GM12878 (cell line): ENCODE data around the gene MAGI1. TPM values are rescaled to one million over a fixed set of nuclear protein-coding genes. Genes with fewer than 3 reads are reported as not detected.

Source experiments
- ATAC-seq: fragments of 200-7000 bp; cut with Tn5 transposase; 3 replicates; pipeline ENCODE4 v1.9.1; 2020; ENCODE audit warnings: mild to moderate bottlenecking, moderate library complexity
- BruUV-seq: library from RNA; stranded (reverse); fragments of 400-500 nt; replicated peaks from 2 replicates; lab custom pipeline; 2021; lab: Mats Ljungman, UMichigan
- CTCF ChIA-PET: fragments of 300-600 bp; sonication (Branson Sonifier 250); formaldehyde crosslinking; extraction: SDS; loops from one replicate; lab custom pipeline; 2021; ENCODE audit warnings: inconsistent platforms; lab: Yijun Ruan, JAX
- POLR2A ChIA-PET: fragments of 350-600 bp; formaldehyde crosslinking; extraction: SDS; loops from one replicate; lab custom pipeline; 2021; ENCODE audit warnings: inconsistent platforms; lab: Charles Lee
- RAD21 ChIA-PET: fragments of 300-600 bp; sonication (Branson Sonifier 250); formaldehyde crosslinking; loops from one replicate; lab custom pipeline; 2023; ENCODE audit warnings: antibody characterized with exemption; ENCODE audit not compliant: unreplicated experiment; lab: Charles Lee
- SMC1A ChIA-PET: fragments of 300-600 bp; sonication (Branson Sonifier 250); formaldehyde crosslinking; loops from one replicate; lab custom pipeline; 2023; ENCODE audit not compliant: unreplicated experiment, uncharacterized antibody; lab: Charles Lee
- DNase-seq: peaks from one replicate; pipeline ENCODE4 v3.0.0-alpha.2; 2011; ENCODE audit warnings: low read depth, low spot score
- FAIRE-seq: peaks from 3 replicates; lab custom pipeline; 2011; peaks lifted over from hg19 to GRCh38; lab: Jason Lieb, UNC
- H2AFZ ChIP-seq: 2 replicates; pipeline ENCODE4 v1.6.0; 2011; ENCODE audit warnings: low read depth, low read length, control low read depth; ENCODE audit not compliant: control insufficient read depth
- H3K27ac ChIP-seq: 2 replicates; pipeline ENCODE4 v1.5.1; 2011; ENCODE audit warnings: control low read depth; ENCODE audit not compliant: control insufficient read depth, insufficient read depth
- H3K27me3 ChIP-seq, 2 experiments: replicated peaks in 1 of 2; 2 replicates each; pipeline versions ENCODE4 v1.6.0 to v1.6.1; 2011; ENCODE audit warnings: low read length in 1 of 2; ENCODE audit not compliant: control insufficient read depth in 2 of 2, insufficient read depth in 2 of 2
- H3K36me3 ChIP-seq, 2 experiments: 2 replicates each; pipeline ENCODE4 v1.5.1; 2011; ENCODE audit warnings: low read length in 1 of 2; ENCODE audit not compliant: control insufficient read depth in 2 of 2, insufficient read depth in 2 of 2
- H3K4me1 ChIP-seq: 2 replicates; pipeline ENCODE4 v1.6.1; 2011; ENCODE audit warnings: mild to moderate bottlenecking, low read length, moderate library complexity, mixed read lengths; ENCODE audit not compliant: control insufficient read depth, insufficient read depth
- H3K4me2 ChIP-seq: 2 replicates; pipeline ENCODE4 v1.6.0; 2011; ENCODE audit warnings: control low read depth; ENCODE audit not compliant: control insufficient read depth, insufficient read depth
- H3K4me3 ChIP-seq: fragments of 200-600 bp; sonication (generic); 2 replicates; pipeline ENCODE4 v1.5.1; 2016
- H3K79me2 ChIP-seq: 2 replicates; pipeline ENCODE4 v1.6.0; 2011; ENCODE audit warnings: low read length; ENCODE audit not compliant: control insufficient read depth, insufficient read depth
- H3K9ac ChIP-seq: 2 replicates; pipeline ENCODE4 v1.8.0; 2011; ENCODE audit warnings: low read length, control low read depth, mixed read lengths; ENCODE audit not compliant: control insufficient read depth, insufficient read depth
- H3K9me3 ChIP-seq: replicated peaks from 3 replicates; pipeline ENCODE4 v1.5.1; 2011; ENCODE audit warnings: mild to moderate bottlenecking, low read length; ENCODE audit not compliant: control insufficient read depth, insufficient read depth
- H4K20me1 ChIP-seq: 2 replicates; pipeline ENCODE4 v1.6.0; 2011; ENCODE audit not compliant: control insufficient read depth, insufficient read depth
- PAX8 ChIP-seq: fragments of 450-650 bp; IDR thresholded peaks from 2 replicates; pipeline ENCODE4 v1.6.1; 2017; ENCODE audit warnings: mild to moderate bottlenecking, moderate library complexity
- SMARCA5 ChIP-seq: fragments of 450-650 bp; IDR thresholded peaks from 2 replicates; pipeline ENCODE4 v1.6.1; 2017; ENCODE audit warnings: mild to moderate bottlenecking
- SREBF1 ChIP-seq: IDR thresholded peaks from 2 replicates; pipeline ENCODE4 v1.6.1; 2012; ENCODE audit warnings: mild to moderate bottlenecking, low read length
- USF1 ChIP-seq: IDR thresholded peaks from 2 replicates; pipeline ENCODE4 v1.6.1; 2011; ENCODE audit warnings: borderline replicate concordance, low read depth, mild to moderate bottlenecking, moderate library complexity, mixed read lengths, low read length; ENCODE audit not compliant: insufficient read depth; ENCODE audit errors: extremely low read length
- WGBS: methylation state at CpG from one replicate; pipeline ENCODE4 v1.1.6; 2016; ENCODE audit warnings: low lambda C conversion rate; ENCODE audit not compliant: insufficient replicate concordance, insufficient coverage; ENCODE audit errors: missing lambda C conversion rate; 5-methylcytosine and 5-hydroxymethylcytosine counted together
- in situ Hi-C: fragments of 300-500 bp; cut with MboI; formaldehyde crosslinking; loops from 9 replicates; pipeline ENCODE4 v1.14.3; 2018; ENCODE audit warnings: mixed read lengths
- intact Hi-C: fragments of 100-400 bp; cut with micrococcal nuclease; formaldehyde crosslinking; loops from one replicate; pipeline ENCODE4 v1.14.2; 2022; ENCODE audit not compliant: unreplicated experiment
- polyA plus RNA-seq, 11 experiments: library from polyadenylated mRNA; depleted of rRNA in 4 of 11; unstranded in 6 of 11; stranded (reverse) in 5 of 11; fragments of >200 nt; fragmentation: Nextera tagmentation in 4 of 11; fragmentation: Illumina TruSeq in 1 of 11; extraction: Ambion mirVana in 4 of 11; extraction: Trizol in 1 of 11; gene quantifications; 1 replicate in 1 of 11; 2 replicates in 10 of 11; pipeline versions ENCODE4 v1.2.1 to v1.2.3, GENCODE V29; 2011 to 2016; ENCODE audit warnings: inconsistent platforms in 2 of 11, missing spikeins in 2 of 11, low read depth in 1 of 11
- total RNA-seq, 4 experiments: library from RNA; depleted of rRNA in 3 of 4; stranded (reverse); fragments of >200 nt in 3 of 4; fragmentation: Illumina TruSeq in 1 of 4; extraction: Trizol in 1 of 4; gene quantifications; 2 replicates each; pipeline versions ENCODE4 v1.2.1 to v1.2.3, GENCODE V29; 2013 to 2021
- TF ChIP-seq, protein P1 (sequence below): IDR thresholded peaks from 2 replicates; pipeline ENCODE4 v1.6.1; 2012; ENCODE audit warnings: improper control_type of control experiment, low read depth, low read length; ENCODE audit not compliant: insufficient replicate concordance

MAGI1 gene
- total and polyA plus RNA-seq, 10 of the 15 experiments (the other 5 are each of a cell fraction or from before 2014, with no cell fraction given) = 0.02 to 3.3 (median 0.29) TPM; not detected in 1

DNA sequence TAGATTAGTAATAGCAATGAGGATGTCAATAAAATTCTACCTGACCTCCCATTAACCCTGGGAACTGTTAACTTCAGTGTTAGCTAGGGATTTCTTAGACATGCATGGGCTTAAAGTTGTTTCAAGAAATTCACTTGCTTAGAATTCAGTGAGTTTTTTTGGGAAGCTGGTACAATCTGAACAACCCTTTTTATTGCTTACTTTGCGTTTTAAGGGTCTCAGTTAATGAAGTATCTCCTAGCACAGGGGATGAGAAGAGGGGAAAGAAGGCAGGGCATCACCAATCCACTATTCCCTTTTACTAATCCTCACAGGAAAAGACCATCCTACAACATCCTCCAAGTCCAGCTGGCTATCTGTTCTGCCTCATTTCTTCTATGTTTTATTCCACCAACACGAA, 334.9 kb downstream of the MAGI1 start:
- H4K20me1 ChIP-seq = no peaks in the 10 kb centered on the region
- intact Hi-C loops = no loop called here
- H3K27me3 ChIP-seq = no peaks in the 10 kb centered on the region
- no peaks in the 10 kb centered on the region for H3K79me2 ChIP-seq
- no peaks in the 10 kb centered on the region for H3K4me1 ChIP-seq
- ChIA-PET CTCF (interaction anchor here (0.7 kb wide), 1 partner anchor 43 kb away, joined by 3 read pairs; no protein-coding TSS in a partner anchor), POLR2A (interaction anchor here (0.5 kb wide), 1 partner anchor 28 kb away, joined by 5 read pairs; no protein-coding TSS in a partner anchor), RAD21 (no interaction called here), SMC1A (no interaction called here)
- ATAC-seq (no peak), FAIRE-seq (no peak), DNase-seq (no peak)
- in situ Hi-C loops = no loop called here
- no peak overlapping the region for H2AFZ ChIP-seq
- 0% methylated on average over 2 of the region's 2 CpGs for WGBS
- no peak overlapping the region for H3K9ac ChIP-seq
- TF ChIP-seq, protein P1, sequence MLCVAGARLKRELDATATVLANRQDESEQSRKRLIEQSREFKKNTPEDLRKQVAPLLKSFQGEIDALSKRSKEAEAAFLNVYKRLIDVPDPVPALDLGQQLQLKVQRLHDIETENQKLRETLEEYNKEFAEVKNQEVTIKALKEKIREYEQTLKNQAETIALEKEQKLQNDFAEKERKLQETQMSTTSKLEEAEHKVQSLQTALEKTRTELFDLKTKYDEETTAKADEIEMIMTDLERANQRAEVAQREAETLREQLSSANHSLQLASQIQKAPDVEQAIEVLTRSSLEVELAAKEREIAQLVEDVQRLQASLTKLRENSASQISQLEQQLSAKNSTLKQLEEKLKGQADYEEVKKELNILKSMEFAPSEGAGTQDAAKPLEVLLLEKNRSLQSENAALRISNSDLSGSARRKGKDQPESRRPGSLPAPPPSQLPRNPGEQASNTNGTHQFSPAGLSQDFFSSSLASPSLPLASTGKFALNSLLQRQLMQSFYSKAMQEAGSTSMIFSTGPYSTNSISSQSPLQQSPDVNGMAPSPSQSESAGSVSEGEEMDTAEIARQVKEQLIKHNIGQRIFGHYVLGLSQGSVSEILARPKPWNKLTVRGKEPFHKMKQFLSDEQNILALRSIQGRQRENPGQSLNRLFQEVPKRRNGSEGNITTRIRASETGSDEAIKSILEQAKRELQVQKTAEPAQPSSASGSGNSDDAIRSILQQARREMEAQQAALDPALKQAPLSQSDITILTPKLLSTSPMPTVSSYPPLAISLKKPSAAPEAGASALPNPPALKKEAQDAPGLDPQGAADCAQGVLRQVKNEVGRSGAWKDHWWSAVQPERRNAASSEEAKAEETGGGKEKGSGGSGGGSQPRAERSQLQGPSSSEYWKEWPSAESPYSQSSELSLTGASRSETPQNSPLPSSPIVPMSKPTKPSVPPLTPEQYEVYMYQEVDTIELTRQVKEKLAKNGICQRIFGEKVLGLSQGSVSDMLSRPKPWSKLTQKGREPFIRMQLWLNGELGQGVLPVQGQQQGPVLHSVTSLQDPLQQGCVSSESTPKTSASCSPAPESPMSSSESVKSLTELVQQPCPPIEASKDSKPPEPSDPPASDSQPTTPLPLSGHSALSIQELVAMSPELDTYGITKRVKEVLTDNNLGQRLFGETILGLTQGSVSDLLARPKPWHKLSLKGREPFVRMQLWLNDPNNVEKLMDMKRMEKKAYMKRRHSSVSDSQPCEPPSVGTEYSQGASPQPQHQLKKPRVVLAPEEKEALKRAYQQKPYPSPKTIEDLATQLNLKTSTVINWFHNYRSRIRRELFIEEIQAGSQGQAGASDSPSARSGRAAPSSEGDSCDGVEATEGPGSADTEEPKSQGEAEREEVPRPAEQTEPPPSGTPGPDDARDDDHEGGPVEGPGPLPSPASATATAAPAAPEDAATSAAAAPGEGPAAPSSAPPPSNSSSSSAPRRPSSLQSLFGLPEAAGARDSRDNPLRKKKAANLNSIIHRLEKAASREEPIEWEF = no peak
- TF ChIP-seq PAX8 (no peak), USF1 (no peak), SREBF1 (no peak), SMARCA5 (no peak)
- no peaks in the 10 kb centered on the region for H3K36me3 ChIP-seq
- H3K4me2 ChIP-seq = no peak overlapping the region
- no peak overlapping the region for H3K4me3 ChIP-seq
- BruUV-seq = no TSS peak
- H3K9me3 ChIP-seq = no peaks in the 10 kb centered on the region
- H3K27ac ChIP-seq = no peak overlapping the region
